Sigmoid colon (tissue), 4 donors: ENCODE measurements around the gene PTPN3.

Experiments used
- EP300 ChIP-seq, 4 donors: sonication (generic); formaldehyde crosslinking; IDR thresholded peaks; one replicate each; pipeline ENCODE4 v1.6.1; 2017; ENCODE audit warnings: antibody characterized with exemption in 4 of 4
- POLR2AphosphoS5 ChIP-seq, 4 donors: sonication (generic); formaldehyde crosslinking; IDR thresholded peaks; one replicate each; pipeline ENCODE4 v1.6.1; 2017; ENCODE audit warnings: antibody characterized with exemption in 4 of 4
- TF ChIP-seq, protein P1 (sequence below), 4 experiments: fragments of 450-650 bp in 3 of 4; fragments of 200-600 bp in 1 of 4; IDR thresholded peaks; one replicate each; pipeline ENCODE4 v1.5.1; 2016 to 2019; ENCODE audit warnings: antibody characterized with exemption in 4 of 4, mild to moderate bottlenecking in 3 of 4, moderate library complexity in 2 of 4

DNA sequence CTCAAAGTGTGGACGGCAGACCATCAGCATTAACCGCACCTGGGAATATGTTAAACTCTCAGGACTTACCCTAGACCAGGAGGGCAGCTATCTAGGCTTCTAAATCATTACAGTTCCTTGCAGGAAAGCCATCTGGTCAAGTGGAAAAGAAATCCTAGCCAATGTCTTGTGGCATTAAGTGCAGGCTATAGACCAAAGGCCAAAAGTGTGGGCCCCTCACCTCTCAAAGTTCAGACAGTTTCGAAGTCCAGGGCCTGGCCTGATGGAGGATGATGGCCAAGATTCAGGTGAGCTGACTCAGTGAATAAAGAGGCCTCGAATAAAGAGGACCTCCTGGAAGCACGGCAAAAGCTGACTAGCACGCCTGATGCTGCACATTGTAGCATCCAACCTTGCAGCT lies 24.0 kb upstream of the PTPN3 start:
- TF ChIP-seq, protein P1, sequence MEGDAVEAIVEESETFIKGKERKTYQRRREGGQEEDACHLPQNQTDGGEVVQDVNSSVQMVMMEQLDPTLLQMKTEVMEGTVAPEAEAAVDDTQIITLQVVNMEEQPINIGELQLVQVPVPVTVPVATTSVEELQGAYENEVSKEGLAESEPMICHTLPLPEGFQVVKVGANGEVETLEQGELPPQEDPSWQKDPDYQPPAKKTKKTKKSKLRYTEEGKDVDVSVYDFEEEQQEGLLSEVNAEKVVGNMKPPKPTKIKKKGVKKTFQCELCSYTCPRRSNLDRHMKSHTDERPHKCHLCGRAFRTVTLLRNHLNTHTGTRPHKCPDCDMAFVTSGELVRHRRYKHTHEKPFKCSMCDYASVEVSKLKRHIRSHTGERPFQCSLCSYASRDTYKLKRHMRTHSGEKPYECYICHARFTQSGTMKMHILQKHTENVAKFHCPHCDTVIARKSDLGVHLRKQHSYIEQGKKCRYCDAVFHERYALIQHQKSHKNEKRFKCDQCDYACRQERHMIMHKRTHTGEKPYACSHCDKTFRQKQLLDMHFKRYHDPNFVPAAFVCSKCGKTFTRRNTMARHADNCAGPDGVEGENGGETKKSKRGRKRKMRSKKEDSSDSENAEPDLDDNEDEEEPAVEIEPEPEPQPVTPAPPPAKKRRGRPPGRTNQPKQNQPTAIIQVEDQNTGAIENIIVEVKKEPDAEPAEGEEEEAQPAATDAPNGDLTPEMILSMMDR (IDR thresholded peaks at IDR 0.05) = no peak
- TF ChIP-seq POLR2AphosphoS5 (IDR thresholded peaks at IDR 0.05) (no peak), EP300 (IDR thresholded peaks at IDR 0.05) (no peak)
